OCI-LY7 (cell line): ENCODE data around the gene CALM1. TPM values are rescaled to one million over a fixed set of nuclear protein-coding genes. Genes with fewer than 3 reads are reported as not detected.

Experiments
- BruUV-seq: library from RNA; stranded (reverse); fragments of 400-500 nt; replicated peaks from 2 replicates; lab custom pipeline; 2021; lab: Mats Ljungman, UMichigan
- CTCF ChIA-PET: fragments of 300-600 bp; sonication (Branson Sonifier 250); formaldehyde crosslinking; loops from one replicate; lab custom pipeline; 2022; ENCODE audit warnings: antibody characterized with exemption; ENCODE audit not compliant: unreplicated experiment; lab: Charles Lee
- POLR2A ChIA-PET: fragments of 300-600 bp; sonication (Branson Sonifier 250); formaldehyde crosslinking; loops from one replicate; lab custom pipeline; 2022; ENCODE audit warnings: antibody characterized with exemption; lab: Charles Lee
- DNase-seq: peaks from one replicate; pipeline ENCODE4 v3.0.0-alpha.2; 2015; ENCODE audit warnings: low spot score
- H2AFZ ChIP-seq: fragments of 200-600 bp; sonication (generic), shearing (Covaris generic); 2 replicates; pipeline ENCODE4 v1.6.1; 2014; ENCODE audit warnings: mild to moderate bottlenecking, antibody characterized with exemption, low read length, moderate library complexity
- H3K27ac ChIP-seq: fragments of 200-600 bp; sonication (generic); 2 replicates; pipeline ENCODE4 v1.5.1; 2014; ENCODE audit warnings: mixed run types, low read depth, mild to moderate bottlenecking, moderate library complexity, low read length, inconsistent platforms; ENCODE audit not compliant: poor library complexity, severe bottlenecking
- H3K36me3 ChIP-seq: fragments of 200-600 bp; sonication (generic); 2 replicates; pipeline ENCODE4 v1.6.1; 2014; ENCODE audit warnings: mild to moderate bottlenecking, antibody characterized with exemption, low read length, moderate library complexity, mixed read lengths; ENCODE audit not compliant: insufficient read depth
- H3K4me1 ChIP-seq: fragments of 200-600 bp; sonication (generic); 2 replicates; pipeline ENCODE4 v1.5.1; 2014; ENCODE audit warnings: mild to moderate bottlenecking, low read length; ENCODE audit not compliant: insufficient read depth, poor library complexity, severe bottlenecking
- H3K4me2 ChIP-seq: fragments of 200-600 bp; sonication (generic); 2 replicates; pipeline ENCODE4 v1.6.1; 2014; ENCODE audit warnings: mild to moderate bottlenecking, low read length
- H3K4me3 ChIP-seq: fragments of 200-600 bp; sonication (generic); 2 replicates; pipeline ENCODE4 v1.5.1; 2014; ENCODE audit warnings: mild to moderate bottlenecking, low read depth, low read length; ENCODE audit not compliant: poor library complexity, severe bottlenecking
- H3K79me2 ChIP-seq: fragments of 200-600 bp; sonication (generic); 2 replicates; pipeline ENCODE4 v1.6.1; 2016; ENCODE audit warnings: low read depth, mild to moderate bottlenecking, low read length, moderate library complexity, mixed read lengths; ENCODE audit not compliant: insufficient read depth
- H3K9me2 ChIP-seq: fragments of 200-600 bp; sonication (generic); 2 replicates; pipeline ENCODE4 v1.6.1; 2016; ENCODE audit warnings: mild to moderate bottlenecking, low read length, mixed read lengths; ENCODE audit not compliant: insufficient read depth
- H3K9me3 ChIP-seq: fragments of 200-600 bp; sonication (generic); 2 replicates; pipeline ENCODE4 v1.6.1; 2014; ENCODE audit warnings: mild to moderate bottlenecking, mixed run types, low read length, mixed read lengths
- H4K20me1 ChIP-seq: fragments of 200-600 bp; sonication (generic); 2 replicates; pipeline ENCODE4 v1.6.1; 2014; ENCODE audit warnings: mild to moderate bottlenecking, antibody characterized with exemption, low read length, moderate library complexity, mixed read lengths; ENCODE audit not compliant: insufficient read depth
- EZH2phosphoT487 ChIP-seq: fragments of 200-600 bp; sonication (generic); IDR thresholded peaks from 2 replicates; pipeline ENCODE4 v1.6.1; 2018; ENCODE audit warnings: low read depth, borderline replicate concordance, mild to moderate bottlenecking, mixed run types, antibody characterized with exemption, low read length, moderate library complexity, mixed read lengths
- intact Hi-C: fragments of 100-400 bp; cut with micrococcal nuclease; formaldehyde crosslinking; loops from one replicate; pipeline ENCODE4 v1.10.0; 2022; ENCODE audit not compliant: unreplicated experiment
- total RNA-seq, 2 experiments: library from RNA; depleted of rRNA in 1 of 2; stranded (reverse); fragments of >200 nt in 1 of 2; shearing (Covaris generic) in 1 of 2; gene quantifications; 2 replicates each; pipeline ENCODE4 v1.2.3, GENCODE V29; 2014 to 2022
- TF ChIP-seq, protein P1 (sequence below): fragments of 200-600 bp; sonication (generic); conservative IDR thresholded peaks from 2 replicates; pipeline ENCODE4 v1.5.1; 2014; ENCODE audit warnings: mild to moderate bottlenecking, antibody characterized with exemption, low read length, moderate library complexity, mixed read lengths

The CALM1 gene
- total RNA-seq, 2 experiments from 2014 or later: 282 to 311 TPM

DNA sequence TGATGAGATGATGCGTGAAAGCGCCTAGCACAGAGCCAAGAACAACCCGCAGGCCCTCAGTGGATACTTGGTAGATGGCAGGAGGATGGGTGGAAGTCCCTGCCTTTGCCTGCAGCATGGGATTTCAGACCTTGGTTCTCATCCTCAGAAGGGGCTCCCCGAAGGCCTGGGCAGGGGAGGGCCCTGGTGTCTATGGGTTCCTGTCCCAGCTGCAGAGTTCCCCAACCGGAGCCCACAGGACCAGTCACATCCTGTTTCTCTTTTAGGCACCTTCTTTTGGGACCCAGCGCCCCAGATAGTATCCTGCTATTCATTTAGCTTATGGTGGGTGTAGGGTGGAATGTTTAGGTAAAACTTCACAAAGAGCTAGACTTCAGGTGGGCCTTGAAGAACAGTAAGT lies 55.5 kb downstream of the CALM1 start:
- Histone ChIP-seq H3K9me2 (no peaks in the 10 kb centered on the region), H3K9me3 (no peaks in the 10 kb centered on the region), H3K4me2 (no peak overlapping the region), H2AFZ (no peak overlapping the region), H3K36me3 (no peaks in the 10 kb centered on the region), H3K4me3 (no peak overlapping the region), H4K20me1 (no peaks in the 10 kb centered on the region), H3K27ac (no peak overlapping the region), H3K79me2 (no peaks in the 10 kb centered on the region), H3K4me1 (no peaks in the 10 kb centered on the region)
- intact Hi-C loops: no loop called here
- TF ChIP-seq, protein P1, sequence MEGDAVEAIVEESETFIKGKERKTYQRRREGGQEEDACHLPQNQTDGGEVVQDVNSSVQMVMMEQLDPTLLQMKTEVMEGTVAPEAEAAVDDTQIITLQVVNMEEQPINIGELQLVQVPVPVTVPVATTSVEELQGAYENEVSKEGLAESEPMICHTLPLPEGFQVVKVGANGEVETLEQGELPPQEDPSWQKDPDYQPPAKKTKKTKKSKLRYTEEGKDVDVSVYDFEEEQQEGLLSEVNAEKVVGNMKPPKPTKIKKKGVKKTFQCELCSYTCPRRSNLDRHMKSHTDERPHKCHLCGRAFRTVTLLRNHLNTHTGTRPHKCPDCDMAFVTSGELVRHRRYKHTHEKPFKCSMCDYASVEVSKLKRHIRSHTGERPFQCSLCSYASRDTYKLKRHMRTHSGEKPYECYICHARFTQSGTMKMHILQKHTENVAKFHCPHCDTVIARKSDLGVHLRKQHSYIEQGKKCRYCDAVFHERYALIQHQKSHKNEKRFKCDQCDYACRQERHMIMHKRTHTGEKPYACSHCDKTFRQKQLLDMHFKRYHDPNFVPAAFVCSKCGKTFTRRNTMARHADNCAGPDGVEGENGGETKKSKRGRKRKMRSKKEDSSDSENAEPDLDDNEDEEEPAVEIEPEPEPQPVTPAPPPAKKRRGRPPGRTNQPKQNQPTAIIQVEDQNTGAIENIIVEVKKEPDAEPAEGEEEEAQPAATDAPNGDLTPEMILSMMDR: no peak
- TF ChIP-seq EZH2phosphoT487: no peak
- POLR2A ChIA-PET: interaction anchor here (0.5 kb wide), 1 partner anchor 14 kb away, joined by 4 read pairs; no protein-coding TSS in a partner anchor
- BruUV-seq: no TSS peak
- DNase-seq: no peak
- CTCF ChIA-PET: no interaction called here

- no peak for TF ChIP-seq EZH2phosphoT487
- TF ChIP-seq, protein P1: no peak
- H3K27ac ChIP-seq: no peak overlapping the region
- intact Hi-C loops: no loop called here
- H3K9me3 ChIP-seq: no peaks in the 10 kb centered on the region
- H3K4me2 ChIP-seq: no peak overlapping the region
- no peaks in the 10 kb centered on the region for H3K36me3 ChIP-seq
- H2AFZ ChIP-seq: no peak overlapping the region
- DNase-seq: no peak
- no peaks in the 10 kb centered on the region for H3K79me2 ChIP-seq
- H3K9me2 ChIP-seq: no peaks in the 10 kb centered on the region
- no peaks in the 10 kb centered on the region for H4K20me1 ChIP-seq
- H3K4me1 ChIP-seq: no peaks in the 10 kb centered on the region
- POLR2A ChIA-PET: no interaction called here
- CTCF ChIA-PET: no interaction called here
- no peak overlapping the region for H3K4me3 ChIP-seq
- BruUV-seq: no TSS peak
Observed at GRCh38 chr14:90453401-90453951, 56.6 kb downstream of the CALM1 start.
